Measurements from ENCODE around the gene CACNA1G.

CACNA1G gene

GRCh38 chr17:50570032-50570431 lies 9.5 kb downstream of the CACNA1G start:
- DNase-seq, result no peak

GRCh38 chr17:50570528-50570927 lies 10.0 kb downstream of the CACNA1G start:
- DNase-seq, result no peak

GRCh38 chr17:50571681-50572080 lies 11.2 kb downstream of the CACNA1G start:
- DNase-seq, result no peak

DNA sequence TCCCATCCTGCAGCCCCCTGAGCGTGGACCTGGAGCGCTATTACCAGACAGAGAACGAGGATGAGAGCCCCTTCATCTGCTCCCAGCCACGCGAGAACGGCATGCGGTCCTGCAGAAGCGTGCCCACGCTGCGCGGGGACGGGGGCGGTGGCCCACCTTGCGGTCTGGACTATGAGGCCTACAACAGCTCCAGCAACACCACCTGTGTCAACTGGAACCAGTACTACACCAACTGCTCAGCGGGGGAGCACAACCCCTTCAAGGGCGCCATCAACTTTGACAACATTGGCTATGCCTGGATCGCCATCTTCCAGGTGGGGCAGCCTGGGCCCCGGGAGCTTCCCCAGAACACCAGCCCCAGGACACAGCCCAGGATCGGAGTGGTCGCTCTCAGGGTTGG lies 12.0 kb downstream of the CACNA1G start:
- DNase-seq, result no peak

GRCh38 chr17:50573866-50574611 lies 13.5 kb downstream of the CACNA1G start:
- no peak for DNase-seq

DNA sequence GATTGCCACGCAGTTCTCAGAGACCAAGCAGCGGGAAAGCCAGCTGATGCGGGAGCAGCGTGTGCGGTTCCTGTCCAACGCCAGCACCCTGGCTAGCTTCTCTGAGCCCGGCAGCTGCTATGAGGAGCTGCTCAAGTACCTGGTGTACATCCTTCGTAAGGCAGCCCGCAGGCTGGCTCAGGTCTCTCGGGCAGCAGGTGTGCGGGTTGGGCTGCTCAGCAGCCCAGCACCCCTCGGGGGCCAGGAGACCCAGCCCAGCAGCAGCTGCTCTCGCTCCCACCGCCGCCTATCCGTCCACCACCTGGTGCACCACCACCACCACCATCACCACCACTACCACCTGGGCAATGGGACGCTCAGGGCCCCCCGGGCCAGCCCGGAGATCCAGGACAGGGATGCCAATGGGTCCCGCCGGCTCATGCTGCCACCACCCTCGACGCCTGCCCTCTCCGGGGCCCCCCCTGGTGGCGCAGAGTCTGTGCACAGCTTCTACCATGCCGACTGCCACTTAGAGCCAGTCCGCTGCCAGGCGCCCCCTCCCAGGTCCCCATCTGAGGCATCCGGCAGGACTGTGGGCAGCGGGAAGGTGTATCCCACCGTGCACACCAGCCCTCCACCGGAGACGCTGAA lies 15.2 kb downstream of the CACNA1G start:
- DNase-seq, result no peak

- DNase-seq, result no peak
These were observed 16.3 kb downstream of the CACNA1G start for GRCh38 chr17:50576864-50577263.

GRCh38 chr17:50577451-50577954 lies 17.0 kb downstream of the CACNA1G start:
- DNase-seq, result no peak

DNA sequence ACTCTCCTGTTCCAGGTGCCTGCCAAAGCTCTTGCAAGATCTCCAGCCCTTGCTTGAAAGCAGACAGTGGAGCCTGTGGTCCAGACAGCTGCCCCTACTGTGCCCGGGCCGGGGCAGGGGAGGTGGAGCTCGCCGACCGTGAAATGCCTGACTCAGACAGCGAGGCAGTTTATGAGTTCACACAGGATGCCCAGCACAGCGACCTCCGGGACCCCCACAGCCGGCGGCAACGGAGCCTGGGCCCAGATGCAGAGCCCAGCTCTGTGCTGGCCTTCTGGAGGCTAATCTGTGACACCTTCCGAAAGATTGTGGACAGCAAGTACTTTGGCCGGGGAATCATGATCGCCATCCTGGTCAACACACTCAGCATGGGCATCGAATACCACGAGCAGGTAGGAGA lies 17.7 kb downstream of the CACNA1G start:
- no peak for DNase-seq

- no peak for DNase-seq
These were observed 18.9 kb downstream of the CACNA1G start for GRCh38 chr17:50579399-50579798.

- no peak for DNase-seq
These were observed 20.1 kb downstream of the CACNA1G start for GRCh38 chr17:50580646-50581045.

- DNase-seq, result no peak
These were observed 20.8 kb downstream of the CACNA1G start for GRCh38 chr17:50581316-50581715.

GRCh38 chr17:50582741-50583140 lies 22.2 kb downstream of the CACNA1G start:
- no peak for DNase-seq

DNA sequence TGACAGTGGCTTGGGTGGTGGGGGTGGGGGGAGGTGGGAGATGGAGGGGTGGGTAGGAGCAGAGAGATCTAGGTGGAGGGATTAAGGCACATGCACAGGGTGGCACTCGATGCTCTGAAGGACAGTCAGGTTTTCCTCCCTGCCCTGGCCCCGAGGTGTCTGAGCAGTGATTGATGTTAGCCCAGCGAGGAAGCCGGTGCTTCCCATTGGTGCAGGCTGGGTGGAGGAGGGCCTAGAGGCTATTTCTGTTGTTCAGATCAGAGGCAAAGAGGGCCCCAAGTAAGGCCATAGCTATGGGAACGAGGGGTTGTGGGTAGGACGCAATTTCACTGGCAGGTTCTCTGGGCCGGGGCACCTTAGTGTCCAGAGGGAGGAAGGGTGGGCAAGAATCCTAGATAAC lies 23.1 kb downstream of the CACNA1G start:
- no peak for DNase-seq

DNA sequence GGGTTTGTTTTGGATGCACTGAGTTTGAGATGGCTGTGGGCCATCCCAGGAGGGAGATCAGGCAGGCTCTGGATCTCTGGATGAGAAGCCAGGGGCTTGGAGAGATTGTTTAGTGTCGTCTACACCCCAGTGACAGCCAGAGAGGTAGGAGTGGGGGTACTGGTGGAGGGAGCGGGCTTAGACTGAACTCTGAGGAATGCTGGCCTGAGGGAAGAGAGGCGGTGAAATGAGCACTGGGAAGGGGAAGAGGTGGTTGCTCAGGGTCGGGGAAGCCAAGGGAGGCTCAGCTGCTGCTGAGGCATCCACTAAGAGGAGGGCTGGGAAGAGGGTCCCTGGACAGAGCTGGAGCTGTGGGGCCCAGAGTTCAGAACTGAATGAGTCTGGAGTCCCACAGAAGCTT lies 23.6 kb downstream of the CACNA1G start:
- DNase-seq, result no peak

GRCh38 chr17:50584749-50585148 lies 24.2 kb downstream of the CACNA1G start:
- DNase-seq, result no peak

DNA sequence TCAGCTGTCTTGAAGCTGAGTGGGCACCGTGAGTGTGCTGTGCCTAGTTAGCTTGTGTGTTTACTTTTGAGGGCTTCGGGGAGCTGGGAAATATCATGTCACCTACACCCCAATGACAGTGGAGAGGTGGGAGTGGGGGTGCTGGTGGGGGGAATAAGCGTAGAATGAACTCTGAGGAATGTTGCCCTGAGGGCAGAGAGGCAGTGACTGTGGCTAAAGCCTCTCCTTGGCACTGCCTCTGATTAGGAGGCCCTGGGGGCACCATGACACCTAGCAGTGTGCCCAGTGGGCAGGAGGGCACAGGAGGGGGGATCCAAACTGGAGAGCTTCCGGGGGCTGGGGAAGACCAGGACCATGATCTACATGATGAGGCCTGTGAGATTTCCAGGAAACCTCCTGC lies 24.8 kb downstream of the CACNA1G start:
- DNase-seq, result no peak

DNA sequence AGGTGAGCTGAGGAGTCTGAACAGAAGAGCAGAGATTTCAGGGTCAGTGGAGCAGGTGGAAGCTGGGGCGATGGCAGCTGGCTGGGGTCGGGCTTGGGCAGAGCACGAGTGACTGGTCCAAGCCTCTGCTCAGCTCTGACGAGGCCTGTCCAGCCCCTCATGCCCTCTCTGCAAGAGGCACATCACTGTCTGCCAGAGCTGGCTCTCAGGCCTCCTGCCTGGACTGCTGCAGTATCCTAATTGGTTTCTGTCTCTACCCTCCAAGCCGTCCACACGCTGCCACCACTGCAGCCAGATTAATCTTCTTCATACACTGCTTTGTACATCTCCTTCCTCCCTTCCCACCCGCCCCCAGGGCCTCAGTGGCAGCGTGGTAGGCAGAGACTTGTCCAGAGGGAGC lies 25.4 kb downstream of the CACNA1G start:
- DNase-seq, result no peak

DNA sequence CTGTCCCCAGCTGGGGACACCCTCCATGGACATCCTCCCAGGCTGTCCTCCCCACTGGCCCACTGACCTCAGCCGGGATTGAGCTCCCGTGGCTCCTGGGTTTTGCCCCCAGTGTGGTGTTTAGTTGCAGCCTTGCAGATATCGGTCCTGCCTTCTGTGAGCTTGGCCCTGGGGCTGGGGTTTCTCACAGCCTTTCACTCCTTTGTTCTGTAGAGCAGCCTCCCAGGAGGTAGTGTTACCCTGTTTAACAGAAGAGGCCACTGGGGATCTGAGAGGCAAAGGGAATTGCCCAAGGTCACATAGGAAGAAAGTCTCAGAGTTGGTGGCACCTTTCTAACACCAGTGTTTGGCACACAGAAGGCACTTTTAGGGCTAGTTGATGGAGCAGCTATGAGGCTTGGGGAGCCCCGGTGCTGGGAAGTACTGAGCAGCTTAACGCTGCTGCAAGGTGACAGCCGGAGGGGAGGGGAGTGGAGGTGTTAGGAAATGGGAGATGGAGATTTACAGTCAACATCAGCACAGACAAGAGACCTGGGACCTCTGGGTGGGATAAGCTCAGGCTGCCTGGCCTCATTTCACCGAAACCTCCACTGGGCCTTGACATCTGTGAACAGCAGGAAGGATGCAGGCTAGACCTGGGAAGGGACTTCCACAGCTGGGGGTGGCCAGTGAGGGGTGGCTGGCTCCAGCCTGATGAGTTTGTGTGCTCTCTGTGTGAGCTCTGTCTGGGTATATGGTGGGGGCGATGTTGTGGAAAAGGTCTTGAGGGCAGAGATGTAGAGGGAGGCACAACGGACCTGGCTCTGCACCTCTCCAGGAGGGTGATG lies 26.1 kb downstream of the CACNA1G start:
- DNase-seq, result no peak

GRCh38 chr17:50587571-50587970 lies 27.1 kb downstream of the CACNA1G start:
- DNase-seq, result no peak

DNA sequence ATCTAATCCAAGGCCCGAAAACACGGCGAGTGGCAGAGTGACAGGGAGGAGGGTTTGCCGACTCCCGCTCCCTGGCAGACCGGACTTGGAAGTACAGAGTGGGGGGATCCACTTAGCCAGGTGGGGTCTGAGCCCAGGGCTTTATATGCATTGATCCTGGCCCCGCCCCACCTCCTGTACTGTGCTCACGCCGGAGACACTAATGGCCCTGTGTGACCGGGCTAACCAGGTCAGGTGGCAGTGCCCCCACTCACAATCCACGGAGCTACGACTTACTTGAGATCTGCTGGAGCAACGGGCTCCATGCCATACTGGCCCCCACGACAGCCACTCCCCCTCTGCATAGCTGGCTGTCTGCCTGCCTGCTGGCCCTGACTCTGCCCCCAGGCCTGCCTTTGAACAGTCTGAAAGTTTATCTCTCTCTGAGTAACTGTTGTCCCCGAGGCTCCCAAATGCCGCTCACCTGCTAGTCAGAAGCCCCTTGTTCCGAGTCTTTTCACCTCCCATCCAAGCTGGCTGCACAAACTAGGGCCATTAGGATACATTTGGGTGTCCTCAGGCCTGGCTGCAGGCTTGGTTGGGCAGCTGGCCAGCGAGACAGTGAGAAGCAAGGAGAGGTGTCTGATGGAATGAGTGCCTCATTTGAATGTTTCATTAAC lies 28.0 kb downstream of the CACNA1G start:
- no peak for DNase-seq

GRCh38 chr17:50589095-50589705 lies 28.7 kb downstream of the CACNA1G start:
- DNase-seq, result no peak

Measured in activated CD4-positive, alpha-beta T cell treated with anti-CD3 and anti-CD28 coated beads, Interleukin-2, amount 50 U/mL, for 4 hours (primary cell).